GM18909 (cell line): ENCODE measurements around the gene ABCA3.

Source experiments
- ATAC-seq: cut with Tn5 transposase; IDR thresholded peaks from one replicate; pipeline ENCODE4 v1.9.1; 2021; ENCODE audit warnings: mild to moderate bottlenecking; ENCODE audit not compliant: unreplicated experiment, poor library complexity

ABCA3 gene

DNA sequence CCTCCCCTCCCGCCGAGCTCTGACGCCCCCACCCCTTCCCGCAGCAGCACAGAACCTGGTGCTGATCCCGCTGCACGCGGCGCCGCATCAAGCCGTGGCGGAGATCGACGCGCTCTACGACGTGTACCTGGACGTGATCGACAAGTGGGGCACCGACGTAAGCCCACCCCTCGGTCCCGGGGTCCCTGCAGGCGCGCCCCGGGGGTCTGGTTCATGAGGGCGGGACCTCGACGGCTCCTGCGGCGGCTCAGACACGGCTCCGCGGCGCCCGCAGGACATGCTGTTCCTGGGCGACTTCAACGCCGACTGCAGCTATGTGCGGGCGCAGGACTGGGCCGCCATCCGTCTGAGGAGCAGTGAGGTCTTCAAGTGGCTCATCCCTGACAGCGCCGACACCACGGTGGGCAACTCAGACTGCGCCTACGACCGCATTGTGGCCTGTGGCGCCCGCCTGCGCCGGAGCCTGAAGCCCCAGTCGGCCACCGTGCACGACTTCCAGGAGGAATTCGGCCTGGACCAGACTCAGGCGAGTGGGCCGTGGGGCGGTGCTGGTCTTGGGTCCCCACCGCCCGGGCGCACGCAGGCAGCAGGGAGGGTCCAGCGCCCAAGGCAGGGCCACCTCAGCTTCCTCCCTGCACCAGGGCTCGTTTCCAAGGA is 102.9 kb downstream of the ABCA3 start:
- no peak for ATAC-seq

- ATAC-seq, result no peak
Observed at GRCh38 chr16:2237102-2237482, 103.4 kb downstream of the ABCA3 start.

- ATAC-seq, result no peak
Observed at GRCh38 chr16:2236337-2237101, 104.0 kb downstream of the ABCA3 start, which contains the start of gene DNASE1L2. Gene DNASE1L2 (plus strand): TSS chr16:2236444. CDS start chr16:2236817, 373 bp downstream.

DNA sequence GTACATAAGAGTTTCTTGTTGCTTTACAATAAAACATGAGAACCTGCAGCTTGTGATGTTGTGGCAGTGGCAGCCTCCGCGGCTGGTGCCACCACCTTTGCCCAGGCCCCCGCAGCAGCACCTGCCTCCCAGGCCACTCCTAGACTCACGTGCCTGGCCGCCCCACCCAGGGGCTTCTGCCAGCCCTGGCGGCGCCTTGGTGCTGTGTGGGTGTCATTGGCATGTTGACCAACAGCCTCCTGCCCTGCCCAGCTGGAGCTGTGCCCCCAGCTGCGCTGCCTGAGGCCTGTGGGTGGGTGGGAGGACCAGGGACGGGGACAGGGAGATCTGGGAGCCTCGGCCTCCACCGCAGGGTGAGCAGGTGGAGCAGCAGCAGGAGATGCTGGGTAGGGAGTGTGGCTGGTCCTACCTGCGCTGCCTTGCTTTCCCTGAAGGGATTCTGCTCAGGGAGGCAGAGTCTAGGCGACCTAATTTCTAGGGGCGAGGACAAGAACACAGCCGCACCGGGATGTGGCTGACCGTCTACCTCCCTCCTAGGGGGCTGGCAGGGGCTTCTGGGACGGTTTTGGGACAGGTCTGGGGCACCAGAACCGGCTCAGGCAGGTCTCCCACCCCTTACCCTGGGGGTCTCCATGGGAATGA is 104.7 kb downstream of the ABCA3 start:
- ATAC-seq, result no peak

DNA sequence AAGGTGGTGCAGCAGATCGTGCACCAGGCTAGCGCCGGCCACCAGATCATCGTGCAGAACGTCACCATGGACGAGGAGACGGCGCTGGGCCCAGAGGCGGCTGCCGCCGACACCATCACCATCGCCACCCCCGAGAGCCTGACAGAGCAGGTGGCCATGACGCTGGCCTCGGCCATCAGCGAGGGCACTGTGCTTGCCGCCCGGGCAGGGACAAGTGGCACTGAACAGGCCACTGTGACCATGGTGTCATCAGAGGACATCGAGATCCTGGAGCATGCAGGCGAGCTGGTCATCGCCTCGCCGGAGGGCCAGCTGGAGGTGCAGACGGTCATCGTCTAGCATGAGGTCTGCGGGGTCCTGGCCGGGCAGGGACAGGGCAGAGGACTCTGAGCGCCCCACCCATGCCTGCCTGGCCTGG is 105.3 kb downstream of the ABCA3 start:
- no peak for ATAC-seq

DNA sequence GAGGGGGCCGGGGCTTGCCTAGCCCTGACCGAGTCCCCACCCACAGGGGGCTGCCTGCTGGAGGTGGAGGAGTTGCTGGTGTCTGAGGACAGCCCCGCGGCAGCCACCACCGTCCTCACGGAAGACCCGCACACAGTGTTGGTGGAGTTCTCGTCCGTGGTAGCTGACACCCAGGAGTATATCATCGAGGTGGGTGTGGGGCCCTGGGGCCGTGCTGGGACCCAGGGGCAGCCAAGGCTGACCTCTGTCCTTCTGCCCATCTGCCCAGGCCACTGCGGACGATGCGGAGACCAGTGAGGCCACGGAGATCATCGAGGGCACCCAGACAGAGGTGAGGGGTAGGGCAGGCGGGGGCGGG is 105.7 kb downstream of the ABCA3 start:
- no peak for ATAC-seq

GRCh38 chr16:2233872-2234812 is 106.4 kb downstream of the ABCA3 start:
- no peak for ATAC-seq

DNA sequence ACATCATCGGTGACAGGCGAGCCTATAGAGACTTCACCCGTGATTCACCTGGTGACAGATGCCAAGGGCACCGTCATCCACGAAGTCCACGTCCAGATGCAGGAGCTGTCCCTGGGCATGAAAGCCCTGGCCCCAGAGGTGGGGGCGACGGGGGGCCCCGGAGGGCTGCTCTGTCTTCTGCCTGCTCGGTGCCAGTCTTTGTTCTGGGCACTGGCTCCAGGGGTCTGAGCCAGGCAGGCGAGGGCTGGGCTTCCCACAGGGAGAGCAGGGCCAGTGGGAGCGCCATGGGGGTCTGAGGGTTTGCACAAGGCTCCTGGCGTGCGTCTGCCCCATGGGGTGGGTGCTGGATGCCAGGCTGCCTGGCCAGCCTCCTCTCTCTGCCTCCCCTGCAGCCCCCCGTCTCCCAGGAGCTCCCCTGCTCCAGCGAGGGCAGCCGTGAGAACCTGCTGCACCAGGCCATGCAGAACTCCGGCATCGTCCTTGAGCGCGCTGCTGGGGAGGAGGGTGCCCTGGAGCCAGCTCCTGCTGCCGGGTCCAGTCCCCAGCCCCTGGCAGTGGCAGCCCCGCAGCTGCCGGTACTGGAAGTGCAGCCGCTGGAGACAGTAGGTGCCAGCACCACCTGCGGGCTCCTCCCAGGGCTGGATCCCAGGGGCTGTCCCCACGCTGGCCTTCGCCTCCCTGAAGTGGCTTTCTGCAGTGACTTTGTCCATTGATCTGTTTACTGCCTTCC is 107.3 kb downstream of the ABCA3 start:
- no peak for ATAC-seq

- ATAC-seq, result no peak
Observed at GRCh38 chr16:2232094-2232990, 108.2 kb downstream of the ABCA3 start.

GRCh38 chr16:2231016-2231931 is 109.3 kb downstream of the ABCA3 start:
- ATAC-seq, result no peak

- no peak for ATAC-seq
Observed at GRCh38 chr16:2230376-2230775, 110.2 kb downstream of the ABCA3 start.

GRCh38 chr16:2229632-2230250 is 110.8 kb downstream of the ABCA3 start:
- no peak for ATAC-seq

DNA sequence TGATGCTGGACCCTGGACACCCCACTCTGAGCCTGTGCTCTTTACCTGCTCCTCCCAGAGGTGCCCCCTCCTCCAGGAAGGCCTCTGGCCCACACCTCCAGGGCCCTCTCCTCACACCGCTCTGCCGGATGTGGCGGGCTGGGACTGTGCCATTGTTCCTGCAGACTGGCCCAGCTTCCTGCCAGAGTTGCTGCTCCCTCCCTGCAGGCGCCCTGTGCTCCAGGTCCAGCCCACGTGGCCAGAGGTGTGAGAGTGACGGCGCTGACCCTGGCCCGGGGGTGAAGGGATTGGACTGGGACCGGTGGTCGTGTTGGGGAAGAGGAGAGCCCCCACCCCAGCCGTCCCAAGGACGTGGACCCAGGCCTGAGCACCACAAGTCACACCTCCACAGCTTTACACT is 111.4 kb downstream of the ABCA3 start:
- ATAC-seq, result no peak

DNA sequence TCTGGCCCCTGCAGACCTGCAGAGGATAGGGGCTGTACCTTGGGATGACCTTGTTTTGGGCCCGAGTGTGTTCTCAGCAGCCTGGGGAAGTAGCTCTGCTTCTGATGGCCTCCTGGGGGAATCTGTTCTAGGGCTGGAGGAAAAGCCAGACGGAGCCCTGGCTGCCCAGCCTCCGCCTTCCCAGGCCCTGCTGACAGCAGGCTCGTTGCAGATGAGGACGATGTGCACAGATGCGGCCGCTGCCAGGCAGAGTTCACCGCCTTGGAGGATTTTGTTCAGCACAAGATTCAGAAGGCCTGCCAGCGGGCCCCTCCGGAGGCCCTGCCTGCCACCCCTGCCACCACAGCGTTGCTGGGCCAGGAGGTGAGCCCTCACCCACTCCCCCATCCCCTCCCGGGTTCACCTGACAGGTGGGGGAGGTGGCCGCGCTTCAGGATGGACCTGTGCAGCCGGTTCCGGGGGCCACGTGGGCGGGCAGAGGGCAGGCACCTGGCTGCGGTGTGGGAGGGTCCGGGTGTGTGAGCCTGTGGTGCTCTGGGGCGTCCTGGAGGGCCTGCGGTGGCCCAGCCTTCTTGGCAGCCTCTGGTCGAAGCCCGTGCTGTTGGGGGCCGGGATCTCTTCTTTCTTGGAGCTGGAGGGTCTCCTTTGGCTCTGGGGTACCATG is 112.2 kb downstream of the ABCA3 start:
- ATAC-seq, result no peak

- ATAC-seq, result no peak
Observed at GRCh38 chr16:2226918-2227317, 113.6 kb downstream of the ABCA3 start.

GRCh38 chr16:2226245-2226793 is 114.2 kb downstream of the ABCA3 start:
- no peak for ATAC-seq
